Urothelium cell line (cell line): ENCODE data around the gene NAV2.

Experiments
- DNase-seq: peaks from one replicate; pipeline ENCODE4 v3.0.0; 2011; ENCODE audit warnings: low spot score, mixed read lengths
- FAIRE-seq: peaks from 2 replicates; lab custom pipeline; 2011; peaks lifted over from hg19 to GRCh38; lab: Jason Lieb, UNC

NAV2 gene

DNA sequence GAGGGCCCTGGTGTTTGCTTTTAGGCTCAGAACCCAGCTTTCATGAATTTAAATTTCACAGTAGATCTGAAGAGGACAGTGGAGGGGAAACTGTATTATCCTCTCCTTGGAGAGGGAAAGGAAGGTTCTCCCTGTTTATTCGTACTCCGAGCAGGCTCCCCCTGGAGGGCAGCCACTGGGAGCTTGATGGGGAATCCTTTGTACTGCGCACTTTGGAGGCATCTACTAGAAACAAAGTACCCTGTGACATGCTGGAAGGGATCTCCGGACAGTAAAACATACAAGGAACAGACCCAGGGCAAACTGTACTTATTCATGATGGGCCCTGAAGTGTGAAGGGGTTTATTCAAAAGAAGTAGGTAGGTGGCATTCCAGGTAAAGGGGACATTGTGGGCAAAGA lies 27.2 kb downstream of the NAV2 start:
- FAIRE-seq (no peak), DNase-seq (no peak)

- no peak for FAIRE-seq
- no peak for DNase-seq
These were observed 27.9 kb downstream of the NAV2 start for GRCh38 chr11:19740586-19740985.

DNA sequence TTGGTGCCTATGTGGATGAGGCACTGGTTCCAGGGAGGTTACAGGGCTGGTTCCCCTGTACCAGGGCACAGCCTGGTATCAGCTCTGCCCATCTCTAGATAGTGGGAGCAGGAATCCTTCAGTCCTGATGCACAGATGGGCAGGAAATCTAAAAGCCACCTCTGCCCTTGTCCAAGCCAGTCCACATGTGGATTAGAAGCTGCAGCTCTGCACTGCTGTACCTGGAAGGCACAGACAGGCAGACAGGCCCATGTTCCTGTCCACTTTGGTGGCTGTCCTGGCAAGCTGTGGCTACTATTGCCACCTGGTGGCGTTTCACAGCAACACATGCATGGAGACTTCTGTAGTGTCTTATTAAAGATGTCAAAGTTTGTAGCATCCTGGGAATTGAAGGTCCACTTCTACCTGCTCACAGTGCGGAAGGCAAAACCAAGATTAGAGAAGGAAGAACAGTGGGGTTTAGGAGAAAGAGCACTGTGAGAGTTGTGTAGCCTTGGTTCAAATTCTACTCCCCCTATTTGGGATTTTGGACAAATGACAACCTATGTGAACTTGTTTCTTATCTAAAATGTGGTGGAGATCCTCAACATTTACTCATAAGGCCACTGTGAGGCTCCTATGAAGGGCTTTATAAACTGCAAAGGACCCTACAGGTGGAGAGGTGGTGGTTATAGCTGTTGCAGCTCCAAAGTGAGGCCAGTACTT lies 30.1 kb downstream of the NAV2 start:
- FAIRE-seq (peak; percentile 67), DNase-seq (peak; percentile 66)

GRCh38 chr11:19743622-19744021 lies 31.0 kb downstream of the NAV2 start:
- DNase-seq (no peak), FAIRE-seq (no peak)

DNA sequence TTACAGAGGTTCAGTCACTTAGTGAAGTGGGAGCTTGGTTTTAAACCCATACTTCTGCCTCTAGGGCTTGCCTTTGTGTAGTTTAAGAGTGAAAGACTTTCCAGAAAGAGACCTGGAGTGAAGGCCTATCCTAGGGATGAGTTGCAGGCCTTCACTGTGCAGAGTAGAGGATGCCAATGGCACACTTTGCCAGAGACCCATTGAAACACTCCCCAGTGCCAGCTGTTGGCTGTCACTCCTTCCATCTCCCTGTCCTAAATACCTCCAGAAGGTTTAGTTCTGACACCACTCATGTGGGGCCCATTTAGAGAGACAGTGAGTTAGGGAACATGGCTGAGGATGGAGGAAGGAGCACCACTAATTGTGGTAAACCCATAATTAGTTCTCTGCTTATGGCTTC lies 31.5 kb downstream of the NAV2 start:
- no peak for FAIRE-seq

GRCh38 chr11:19746086-19746485 lies 33.4 kb downstream of the NAV2 start:
- FAIRE-seq: peak; percentile 32
- no peak for DNase-seq

More for the DNA sequence above, 31.5 kb downstream of the NAV2 start:
- no peak for DNase-seq

DNA sequence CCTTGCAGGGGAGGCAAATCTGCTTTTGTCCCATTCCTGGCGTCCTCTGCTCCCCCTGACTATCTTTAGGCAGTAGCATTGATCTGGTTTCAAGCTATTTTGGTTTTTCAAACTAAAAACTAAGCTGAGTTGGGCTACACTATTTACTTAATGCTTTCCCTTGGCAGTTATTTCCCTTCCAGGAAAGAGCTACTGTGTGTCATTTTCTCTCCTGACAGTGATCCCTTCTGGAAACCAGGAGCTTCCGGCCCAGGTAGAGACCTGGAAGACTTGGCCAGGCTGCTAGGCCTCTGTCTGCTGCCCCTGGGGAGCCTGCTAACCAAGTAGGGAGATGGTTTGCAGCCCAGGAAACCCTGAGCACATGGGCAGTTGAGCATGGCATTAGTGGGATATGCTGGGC lies 35.0 kb downstream of the NAV2 start:
- FAIRE-seq (no peak), DNase-seq (no peak)

- DNase-seq (no peak), FAIRE-seq (no peak)
These were observed 38.4 kb downstream of the NAV2 start for GRCh38 chr11:19751055-19751454.

- DNase-seq (no peak), FAIRE-seq (no peak)
These were observed 40.9 kb downstream of the NAV2 start for GRCh38 chr11:19753451-19754106.

- no peak for FAIRE-seq
- DNase-seq: no peak
These were observed 44.2 kb downstream of the NAV2 start for GRCh38 chr11:19756675-19757475.

DNA sequence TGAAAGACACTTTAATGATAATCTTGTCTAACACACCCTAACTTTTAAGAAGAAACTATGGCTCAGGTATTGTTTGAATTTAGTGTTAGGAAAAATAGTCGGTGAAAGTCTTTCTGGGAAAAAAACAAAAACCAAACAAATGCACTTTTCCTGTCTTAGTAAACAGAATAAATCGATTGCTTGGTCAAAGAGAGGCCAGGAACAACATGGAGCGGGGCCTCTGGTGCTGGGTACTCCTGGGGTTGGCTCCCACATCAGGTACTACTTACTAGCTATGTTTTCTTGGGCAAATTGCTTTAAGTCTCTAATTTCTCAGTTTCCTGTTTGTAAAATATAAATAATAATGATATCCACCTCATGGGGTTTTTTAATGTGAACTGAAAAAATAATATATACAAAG lies 46.8 kb downstream of the NAV2 start:
- DNase-seq (no peak), FAIRE-seq (no peak)

- FAIRE-seq (no peak), DNase-seq (no peak)
These were observed 49.6 kb downstream of the NAV2 start for GRCh38 chr11:19762266-19762665.

DNA sequence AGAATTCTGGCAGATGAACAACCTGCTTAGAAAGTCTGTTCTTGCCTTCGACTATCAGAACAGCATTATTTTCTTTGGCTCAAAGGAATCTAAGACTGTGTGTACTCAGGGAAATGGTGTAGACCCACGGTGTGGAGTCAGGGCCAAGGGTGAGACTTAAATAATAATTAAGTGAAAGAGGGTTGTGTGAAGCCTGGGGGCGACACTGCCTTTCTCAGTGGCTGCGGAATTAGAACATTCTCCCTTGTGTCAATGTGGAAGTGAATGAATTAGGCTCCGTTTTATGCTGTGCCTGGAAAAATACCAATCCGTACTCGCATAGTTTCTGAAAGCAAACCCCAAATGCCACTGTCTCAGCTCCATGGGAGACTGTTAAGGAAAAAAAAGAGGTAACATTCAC lies 50.7 kb downstream of the NAV2 start:
- DNase-seq: no peak
- no peak for FAIRE-seq

GRCh38 chr11:19766206-19766605 lies 53.6 kb downstream of the NAV2 start:
- DNase-seq (no peak), FAIRE-seq (no peak)

DNA sequence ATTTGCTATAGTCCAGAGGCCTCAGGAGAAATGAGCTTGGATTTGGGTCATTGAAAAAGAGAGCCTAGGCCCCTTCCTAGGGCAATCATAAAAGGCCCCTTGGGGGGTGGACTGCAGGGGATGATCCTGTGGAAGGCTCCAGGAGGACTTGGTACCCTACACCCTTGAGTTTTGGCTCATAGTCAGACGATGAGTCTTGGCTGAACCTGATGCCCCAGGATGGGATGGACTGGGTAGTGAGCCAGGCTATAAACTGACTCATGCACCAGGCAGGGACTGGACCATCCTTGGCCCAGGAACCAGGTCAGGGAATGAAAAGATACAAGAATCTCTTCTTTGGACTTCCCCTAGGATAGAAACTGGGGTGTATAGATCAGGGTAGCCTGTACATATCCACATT lies 54.2 kb downstream of the NAV2 start:
- no peak for FAIRE-seq
- DNase-seq: no peak

DNA sequence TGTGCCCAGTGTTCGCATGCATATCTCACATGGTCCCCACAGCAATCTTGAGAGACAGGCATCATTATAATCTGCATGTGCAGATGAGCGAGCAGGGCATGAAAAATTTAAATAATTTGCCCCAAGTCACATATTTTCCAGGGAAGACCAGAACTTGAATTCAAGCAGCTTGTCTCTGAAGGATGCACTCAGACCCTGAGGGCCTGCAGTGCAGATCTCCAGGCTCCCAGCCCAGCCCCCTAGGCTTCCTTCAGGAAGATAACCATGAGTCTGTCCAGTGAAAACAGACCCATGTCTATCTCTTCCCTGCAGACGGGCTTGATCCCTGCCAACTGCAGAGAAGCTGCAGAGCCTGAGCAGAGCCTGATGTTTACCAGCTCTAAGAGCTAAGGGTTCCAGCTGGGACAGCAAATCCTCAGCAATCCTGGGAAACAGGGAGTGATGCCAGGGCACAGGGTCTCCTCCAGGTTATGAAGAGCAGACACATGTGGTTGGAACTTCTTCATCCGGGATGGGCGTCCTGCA lies 55.1 kb downstream of the NAV2 start:
- FAIRE-seq (no peak), DNase-seq (no peak)

- DNase-seq: no peak
- no peak for FAIRE-seq
These were observed 55.6 kb downstream of the NAV2 start for GRCh38 chr11:19768197-19768596.

DNA sequence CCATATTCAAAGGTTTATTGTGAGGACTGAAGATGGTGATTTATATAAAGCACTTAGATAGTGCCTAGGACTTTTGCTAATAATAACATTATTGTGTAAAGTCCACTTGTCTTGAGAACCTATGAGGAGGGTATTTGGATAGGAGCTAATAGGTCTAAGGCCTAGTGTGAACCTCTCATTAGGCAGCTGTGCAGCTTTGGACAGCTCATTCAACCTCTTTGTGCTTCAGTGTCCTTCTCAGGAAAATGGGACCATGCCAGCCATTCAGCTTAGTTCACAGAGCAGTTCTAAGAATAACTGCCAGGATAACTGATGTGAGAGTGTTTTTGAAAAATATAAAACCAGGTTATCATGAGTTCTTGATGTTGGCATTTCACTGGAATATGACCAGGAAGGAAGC lies 56.2 kb downstream of the NAV2 start:
- DNase-seq: no peak
- FAIRE-seq: no peak

DNA sequence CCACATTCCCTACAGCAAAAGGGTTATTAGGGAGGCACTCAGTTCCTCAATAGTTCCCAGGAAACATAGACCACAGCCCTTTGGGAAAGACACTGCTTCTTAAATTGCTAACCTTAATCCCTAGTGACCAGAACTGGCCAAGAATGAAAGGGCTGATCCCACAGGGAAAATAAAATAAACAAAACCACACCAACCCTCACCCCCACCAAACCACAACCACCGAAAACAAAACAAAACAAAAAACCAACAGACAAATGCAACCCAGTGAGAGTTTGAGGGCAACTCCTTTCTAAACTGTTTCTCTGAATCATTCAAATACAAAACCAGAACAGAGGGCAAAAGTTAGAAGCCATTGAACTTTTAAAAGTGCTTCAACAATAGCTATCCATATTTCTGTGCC lies 57.2 kb downstream of the NAV2 start:
- peak; percentile 20 for DNase-seq

DNA sequence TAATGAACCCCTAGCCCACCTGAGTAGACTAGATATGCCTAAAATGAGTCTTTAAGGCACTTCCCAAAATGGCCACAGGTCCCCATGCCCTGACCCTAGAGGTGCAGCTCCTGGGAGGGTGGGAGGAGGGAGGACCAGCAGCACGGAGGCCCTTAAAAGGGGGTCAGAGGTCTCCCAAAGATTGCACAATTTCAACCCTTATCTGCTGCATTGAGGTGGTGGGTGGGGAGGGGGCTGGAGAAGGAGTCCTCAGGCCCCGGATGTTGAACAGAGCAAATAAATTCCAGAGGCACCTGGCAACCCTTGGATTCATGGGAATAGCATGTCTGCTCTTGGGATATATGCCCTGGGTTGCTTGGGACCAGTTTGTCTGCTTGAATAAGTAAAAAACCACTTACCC lies 57.6 kb downstream of the NAV2 start:
- no peak for DNase-seq
- FAIRE-seq: no peak

More for the DNA sequence above, 57.2 kb downstream of the NAV2 start:
- no peak for FAIRE-seq

- DNase-seq (no peak), FAIRE-seq (no peak)
These were observed 58.8 kb downstream of the NAV2 start for GRCh38 chr11:19771463-19771862.

DNA sequence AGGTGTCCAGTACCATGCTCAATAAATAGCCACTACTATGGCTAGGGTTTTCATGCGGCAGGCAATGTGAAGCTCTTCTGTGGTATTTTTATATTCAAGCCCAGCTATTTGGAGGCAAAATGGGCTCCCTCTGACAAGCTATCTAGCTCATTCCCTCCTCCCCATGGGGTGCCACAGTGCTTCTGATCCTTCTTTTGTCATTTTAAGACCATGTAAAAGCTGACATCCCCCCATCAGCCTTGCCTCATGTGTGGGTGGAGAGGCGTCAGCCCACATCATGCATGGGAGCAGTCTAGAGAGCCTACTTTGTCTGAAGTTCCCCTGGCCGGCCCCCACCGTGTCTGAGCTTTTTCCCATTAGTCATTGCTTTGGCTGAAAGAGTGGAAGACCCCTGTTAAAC lies 59.8 kb downstream of the NAV2 start:
- no peak for FAIRE-seq
- no peak for DNase-seq
